Neural cell (in vitro differentiated cells): ENCODE data around the gene C1QTNF1. TPM values are rescaled to one million over a fixed set of nuclear protein-coding genes. Genes with fewer than 3 reads are reported as not detected.

Source experiments
- H2AFZ ChIP-seq: fragments of 200-600, 300-800 bp; sonication (generic), shearing (Covaris generic); 2 replicates; pipeline ENCODE4 v1.6.0; 2014; ENCODE audit warnings: low read depth, mild to moderate bottlenecking, antibody characterized with exemption, low read length, moderate library complexity
- H3F3A ChIP-seq: fragments of 200-600 bp; shearing (Covaris generic); 2 replicates; pipeline ENCODE4 v1.6.1; 2016; ENCODE audit warnings: mild to moderate bottlenecking, moderate library complexity, mixed read lengths, antibody characterized with exemption, low read length; ENCODE audit not compliant: insufficient read depth, poor library complexity, severe bottlenecking
- H3K27ac ChIP-seq: fragments of 200-600, 300-800 bp; sonication (generic), shearing (Covaris generic); 2 replicates; pipeline ENCODE4 v1.5.1; 2014; ENCODE audit warnings: mild to moderate bottlenecking, low read length, moderate library complexity
- H3K27me3 ChIP-seq: fragments of 300-800, 200-600 bp; sonication (generic), shearing (Covaris generic); 2 replicates; pipeline ENCODE4 v1.6.0; 2014; ENCODE audit warnings: mild to moderate bottlenecking, low read depth, low read length, moderate library complexity; ENCODE audit not compliant: insufficient read depth
- H3K36me3 ChIP-seq: fragments of 300-800, 200-600 bp; sonication (generic), shearing (Covaris generic); 2 replicates; pipeline ENCODE4 v1.5.1; 2014; ENCODE audit warnings: mild to moderate bottlenecking, antibody characterized with exemption, low read length, moderate library complexity; ENCODE audit not compliant: insufficient read depth
- H3K4me2 ChIP-seq: fragments of 300-800, 200-600 bp; sonication (generic), shearing (Covaris generic); 2 replicates; pipeline ENCODE4 v1.6.0; 2014; ENCODE audit warnings: mild to moderate bottlenecking, low read length
- H3K4me3 ChIP-seq: fragments of 300-800, 200-600 bp; sonication (generic), shearing (Covaris generic); 2 replicates; pipeline ENCODE4 v1.5.1; 2014; ENCODE audit warnings: mild to moderate bottlenecking, low read length, moderate library complexity
- H3K79me2 ChIP-seq: fragments of 200-600 bp; shearing (Covaris generic); replicated peaks from 2 replicates; pipeline ENCODE4 v1.6.0; 2014; ENCODE audit warnings: mild to moderate bottlenecking, low read length, moderate library complexity; ENCODE audit not compliant: insufficient read depth
- H3K9ac ChIP-seq: fragments of 300-800, 200-600 bp; sonication (generic), shearing (Covaris generic); 2 replicates; pipeline ENCODE4 v1.6.1; 2016; ENCODE audit warnings: mild to moderate bottlenecking, low read length, mixed read lengths
- H3K9me2 ChIP-seq: fragments of 200-600 bp; shearing (Covaris generic); 2 replicates; pipeline ENCODE4 v1.6.1; 2016; ENCODE audit warnings: mild to moderate bottlenecking, low read length, mixed read lengths; ENCODE audit not compliant: insufficient read depth
- H3K9me3 ChIP-seq: fragments of 200-600, 300-800 bp; sonication (generic), shearing (Covaris generic); 2 replicates; pipeline ENCODE4 v1.6.1; 2016; ENCODE audit warnings: mild to moderate bottlenecking, mixed run types, low read length, moderate library complexity, mixed read lengths
- H4K20me1 ChIP-seq: fragments of 200-600 bp; shearing (Covaris generic); 2 replicates; pipeline ENCODE4 v1.6.1; 2016; ENCODE audit warnings: mild to moderate bottlenecking, mixed run types; ENCODE audit not compliant: insufficient read depth
- EP300 ChIP-seq: fragments of 450-650 bp; conservative IDR thresholded peaks from 2 replicates; pipeline ENCODE4 v1.6.1; 2014; ENCODE audit warnings: antibody characterized with exemption, mild to moderate bottlenecking, moderate library complexity; ENCODE audit not compliant: poor library complexity, severe bottlenecking
- EZH2 ChIP-seq: fragments of 200-600, 300-800 bp; shearing (Covaris generic), sonication (generic); IDR thresholded peaks from 2 replicates; pipeline ENCODE4 v1.6.1; 2014; ENCODE audit warnings: antibody characterized with exemption, low read length, borderline replicate concordance, mild to moderate bottlenecking; ENCODE audit not compliant: insufficient read depth, poor library complexity, severe bottlenecking
- MXI1 ChIP-seq: fragments of 450-650 bp; conservative IDR thresholded peaks from 2 replicates; pipeline ENCODE4 v1.6.1; 2014; ENCODE audit warnings: antibody characterized with exemption, mild to moderate bottlenecking; ENCODE audit not compliant: poor library complexity, severe bottlenecking
- POLR2AphosphoS5 ChIP-seq: IDR thresholded peaks from 2 replicates; pipeline ENCODE4 v1.6.1; 2012
- RAD21 ChIP-seq: fragments of 450-650 bp; conservative IDR thresholded peaks from 2 replicates; pipeline ENCODE4 v1.6.1; 2014; ENCODE audit warnings: antibody characterized with exemption, mild to moderate bottlenecking, moderate library complexity
- SMC3 ChIP-seq: fragments of 450-650 bp; conservative IDR thresholded peaks from 2 replicates; pipeline ENCODE4 v1.6.1; 2014; ENCODE audit warnings: antibody characterized with exemption, mild to moderate bottlenecking, moderate library complexity; ENCODE audit not compliant: poor library complexity
- TAF1 ChIP-seq: IDR thresholded peaks from 2 replicates; pipeline ENCODE4 v1.6.1; 2012; ENCODE audit warnings: low read depth
- polyA plus RNA-seq: library from polyadenylated mRNA; depleted of rRNA; stranded (reverse); fragments of >200 nt; gene quantifications from 2 replicates; pipeline ENCODE4 v1.2.3, GENCODE V29; 2014
- TF ChIP-seq, protein P1 (sequence below): IDR thresholded peaks from 2 replicates; pipeline ENCODE4 v1.6.1; 2012; ENCODE audit warnings: borderline replicate concordance
- TF ChIP-seq, protein P2 (sequence below): fragments of 450-650 bp; IDR thresholded peaks from 2 replicates; pipeline ENCODE4 v1.5.1; 2014; ENCODE audit warnings: antibody characterized with exemption, mild to moderate bottlenecking, moderate library complexity; ENCODE audit not compliant: poor library complexity, severe bottlenecking

Gene C1QTNF1
- polyA plus RNA-seq, 1 donor from 2014 or later, result 0.16 TPM

DNA sequence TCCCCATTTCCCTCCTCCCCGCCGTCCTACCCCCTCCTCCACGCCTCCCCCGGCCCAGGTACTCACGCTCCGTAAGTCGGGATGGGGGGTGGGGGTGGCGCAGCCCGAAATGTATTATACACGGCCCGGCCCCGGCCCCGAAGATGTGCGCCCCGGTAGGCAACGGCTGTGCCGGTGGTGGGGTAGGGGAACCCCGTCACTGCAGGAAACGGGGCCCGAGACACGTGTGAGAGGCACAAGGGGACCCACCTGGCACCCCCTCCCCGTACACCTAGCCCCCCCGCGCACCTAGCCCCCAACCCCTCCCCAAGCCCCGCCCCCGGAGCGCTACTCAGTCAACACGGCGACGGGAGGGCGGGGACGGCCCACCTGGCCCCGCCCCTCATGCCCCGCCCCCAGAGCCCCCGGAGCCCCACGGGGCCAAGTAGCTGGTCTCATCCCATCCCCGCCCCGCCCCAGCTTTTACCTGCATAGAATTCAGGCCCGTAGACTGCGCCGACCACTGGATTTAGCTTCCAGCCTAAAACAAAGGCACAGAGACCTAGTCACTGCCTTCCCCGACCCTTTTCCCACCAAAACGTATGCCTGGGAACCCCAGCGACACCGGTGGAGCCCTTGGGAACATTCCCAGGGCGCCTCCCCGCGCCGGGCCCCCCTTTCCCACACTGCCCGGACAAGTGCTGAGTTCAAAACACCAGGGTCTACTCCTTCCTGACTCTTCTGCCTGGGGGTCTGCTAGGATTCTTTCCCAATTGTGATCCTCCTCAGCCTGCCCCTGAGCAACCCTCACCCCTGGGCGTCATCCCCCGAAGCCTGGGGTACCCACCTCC is 73.5 kb downstream of the C1QTNF1 start:
- H3K9ac ChIP-seq, result no peak overlapping the region
- H3K4me3 ChIP-seq, result no peak overlapping the region
- H3K9me2 ChIP-seq, result no peaks in the 10 kb centered on the region
- no peak for TF ChIP-seq EZH2
- no peak for TF ChIP-seq EP300
- TF ChIP-seq SMC3, result no peak
- TF ChIP-seq, protein P1, sequence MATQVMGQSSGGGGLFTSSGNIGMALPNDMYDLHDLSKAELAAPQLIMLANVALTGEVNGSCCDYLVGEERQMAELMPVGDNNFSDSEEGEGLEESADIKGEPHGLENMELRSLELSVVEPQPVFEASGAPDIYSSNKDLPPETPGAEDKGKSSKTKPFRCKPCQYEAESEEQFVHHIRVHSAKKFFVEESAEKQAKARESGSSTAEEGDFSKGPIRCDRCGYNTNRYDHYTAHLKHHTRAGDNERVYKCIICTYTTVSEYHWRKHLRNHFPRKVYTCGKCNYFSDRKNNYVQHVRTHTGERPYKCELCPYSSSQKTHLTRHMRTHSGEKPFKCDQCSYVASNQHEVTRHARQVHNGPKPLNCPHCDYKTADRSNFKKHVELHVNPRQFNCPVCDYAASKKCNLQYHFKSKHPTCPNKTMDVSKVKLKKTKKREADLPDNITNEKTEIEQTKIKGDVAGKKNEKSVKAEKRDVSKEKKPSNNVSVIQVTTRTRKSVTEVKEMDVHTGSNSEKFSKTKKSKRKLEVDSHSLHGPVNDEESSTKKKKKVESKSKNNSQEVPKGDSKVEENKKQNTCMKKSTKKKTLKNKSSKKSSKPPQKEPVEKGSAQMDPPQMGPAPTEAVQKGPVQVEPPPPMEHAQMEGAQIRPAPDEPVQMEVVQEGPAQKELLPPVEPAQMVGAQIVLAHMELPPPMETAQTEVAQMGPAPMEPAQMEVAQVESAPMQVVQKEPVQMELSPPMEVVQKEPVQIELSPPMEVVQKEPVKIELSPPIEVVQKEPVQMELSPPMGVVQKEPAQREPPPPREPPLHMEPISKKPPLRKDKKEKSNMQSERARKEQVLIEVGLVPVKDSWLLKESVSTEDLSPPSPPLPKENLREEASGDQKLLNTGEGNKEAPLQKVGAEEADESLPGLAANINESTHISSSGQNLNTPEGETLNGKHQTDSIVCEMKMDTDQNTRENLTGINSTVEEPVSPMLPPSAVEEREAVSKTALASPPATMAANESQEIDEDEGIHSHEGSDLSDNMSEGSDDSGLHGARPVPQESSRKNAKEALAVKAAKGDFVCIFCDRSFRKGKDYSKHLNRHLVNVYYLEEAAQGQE, result no peak
- TF ChIP-seq, protein P2, sequence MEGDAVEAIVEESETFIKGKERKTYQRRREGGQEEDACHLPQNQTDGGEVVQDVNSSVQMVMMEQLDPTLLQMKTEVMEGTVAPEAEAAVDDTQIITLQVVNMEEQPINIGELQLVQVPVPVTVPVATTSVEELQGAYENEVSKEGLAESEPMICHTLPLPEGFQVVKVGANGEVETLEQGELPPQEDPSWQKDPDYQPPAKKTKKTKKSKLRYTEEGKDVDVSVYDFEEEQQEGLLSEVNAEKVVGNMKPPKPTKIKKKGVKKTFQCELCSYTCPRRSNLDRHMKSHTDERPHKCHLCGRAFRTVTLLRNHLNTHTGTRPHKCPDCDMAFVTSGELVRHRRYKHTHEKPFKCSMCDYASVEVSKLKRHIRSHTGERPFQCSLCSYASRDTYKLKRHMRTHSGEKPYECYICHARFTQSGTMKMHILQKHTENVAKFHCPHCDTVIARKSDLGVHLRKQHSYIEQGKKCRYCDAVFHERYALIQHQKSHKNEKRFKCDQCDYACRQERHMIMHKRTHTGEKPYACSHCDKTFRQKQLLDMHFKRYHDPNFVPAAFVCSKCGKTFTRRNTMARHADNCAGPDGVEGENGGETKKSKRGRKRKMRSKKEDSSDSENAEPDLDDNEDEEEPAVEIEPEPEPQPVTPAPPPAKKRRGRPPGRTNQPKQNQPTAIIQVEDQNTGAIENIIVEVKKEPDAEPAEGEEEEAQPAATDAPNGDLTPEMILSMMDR, result no peak
- TF ChIP-seq RAD21, result no peak
- TF ChIP-seq TAF1, result no peak
- no peak for TF ChIP-seq POLR2AphosphoS5
- no peak for TF ChIP-seq MXI1
- H3K9me3 ChIP-seq, result no peaks in the 10 kb centered on the region
- no peaks in the 10 kb centered on the region for H3K27me3 ChIP-seq
- H4K20me1 ChIP-seq, result no peaks in the 10 kb centered on the region
- no peak overlapping the region for H3K4me2 ChIP-seq
- H3K36me3 ChIP-seq, result no peaks in the 10 kb centered on the region
- no peaks in the 10 kb centered on the region for H3F3A ChIP-seq
- H2AFZ ChIP-seq, result no peak overlapping the region
- no peak overlapping the region for H3K27ac ChIP-seq
- H3K79me2 ChIP-seq, result no peaks in the 10 kb centered on the region

DNA sequence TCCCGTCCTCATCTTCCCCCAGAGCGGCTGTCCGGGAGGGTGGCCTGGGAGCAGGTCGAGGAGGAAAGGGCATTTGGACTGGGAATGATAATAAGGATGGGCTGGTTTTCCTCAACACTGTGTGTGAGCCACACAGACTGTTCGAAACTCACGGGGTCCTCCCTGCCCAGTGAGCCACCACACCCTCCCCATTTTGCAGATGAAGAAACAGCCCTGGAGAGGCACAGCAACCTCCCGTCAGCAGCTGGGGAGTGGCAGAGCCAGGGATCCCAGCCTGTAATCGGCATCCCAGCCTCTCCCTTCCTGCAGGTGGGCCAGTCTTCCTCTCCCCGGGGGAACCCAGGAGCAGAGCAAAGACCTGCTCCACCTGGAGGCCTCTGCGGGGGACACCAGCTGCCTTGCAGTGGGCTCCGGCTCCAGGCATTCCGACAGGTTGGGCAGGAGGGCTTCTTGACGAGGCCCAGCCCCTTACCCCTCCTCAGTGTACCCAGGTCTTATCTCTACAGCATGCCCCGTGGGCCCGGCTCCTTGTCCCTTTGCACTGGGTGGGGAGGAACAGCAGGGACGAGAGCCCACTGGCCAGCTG is 74.4 kb downstream of the C1QTNF1 start:
- no peaks in the 10 kb centered on the region for H3K79me2 ChIP-seq
- H3K9me3 ChIP-seq, result no peaks in the 10 kb centered on the region
- no peak overlapping the region for H3K4me3 ChIP-seq
- no peaks in the 10 kb centered on the region for H3F3A ChIP-seq
- no peaks in the 10 kb centered on the region for H3K9me2 ChIP-seq
- no peaks in the 10 kb centered on the region for H4K20me1 ChIP-seq
- TF ChIP-seq, protein P2, result no peak
- TF ChIP-seq EZH2 (no peak), EP300 (no peak), SMC3 (no peak), MXI1 (no peak), TAF1 (no peak), POLR2AphosphoS5 (no peak), RAD21 (no peak)
- TF ChIP-seq, protein P1, result no peak
- no peaks in the 10 kb centered on the region for H3K27me3 ChIP-seq
- no peak overlapping the region for H3K9ac ChIP-seq
- no peak overlapping the region for H2AFZ ChIP-seq
- no peak overlapping the region for H3K4me2 ChIP-seq
- H3K36me3 ChIP-seq, result no peaks in the 10 kb centered on the region
- H3K27ac ChIP-seq, result no peak overlapping the region
